WERI-Rb-1 (cell line): ENCODE data around the gene CNTNAP2.
"Not testable (repeated sequence)": the region's sequence is repeated elsewhere in the genome, so short reads cannot be mapped to it uniquely, and the experiment has no call there.

Source experiments
- DNase-seq: peaks from one replicate; pipeline ENCODE4 v3.0.0-alpha.2; 2020
- H3K27ac ChIP-seq: fragments of 250-450 bp; sonication (Bioruptor Pico); 2 replicates; pipeline ENCODE4 v1.5.1; 2020; ENCODE audit warnings: mild to moderate bottlenecking, moderate library complexity
- H3K27me3 ChIP-seq: fragments of 250-450 bp; sonication (Bioruptor Pico); 2 replicates; pipeline ENCODE4 v1.5.1; 2021; ENCODE audit warnings: mild to moderate bottlenecking, low read depth, moderate library complexity; ENCODE audit not compliant: insufficient read depth, severe bottlenecking
- H3K36me3 ChIP-seq: fragments of 250-450 bp; sonication (Bioruptor Pico); 2 replicates; pipeline ENCODE4 v1.5.1; 2020; ENCODE audit warnings: mild to moderate bottlenecking, moderate library complexity
- H3K4me3 ChIP-seq: 2 replicates; pipeline ENCODE4 v1.5.1; 2011; ENCODE audit warnings: low read depth, mild to moderate bottlenecking, control low read depth, low read length
- H3K9me3 ChIP-seq: fragments of 250-450 bp; sonication (Bioruptor Pico); 2 replicates; pipeline ENCODE4 v1.5.1; 2021; ENCODE audit warnings: mild to moderate bottlenecking, moderate library complexity; ENCODE audit not compliant: severe bottlenecking
- CTCF ChIP-seq: IDR thresholded peaks from 2 replicates; pipeline ENCODE4 v1.5.1; 2011; ENCODE audit warnings: low read depth, mild to moderate bottlenecking, control low read depth, inconsistent platforms, low read length

Gene CNTNAP2

GRCh38 chr7:148458263-148458662, 2341.7 kb downstream of the CNTNAP2 start:
- Histone ChIP-seq H3K27me3 (no peaks in the 10 kb centered on the region), H3K27ac (no peak overlapping the region), H3K4me3 (no peak overlapping the region), H3K9me3 (peaks cover 3% of the 10 kb centered on the region), H3K36me3 (no peaks in the 10 kb centered on the region)
- TF ChIP-seq CTCF, result peak; percentile 35; the same call in 1 of the 2 replicates
- no peak for DNase-seq

- no peak for TF ChIP-seq CTCF
- H3K36me3 ChIP-seq, result no peaks in the 10 kb centered on the region
- H3K27ac ChIP-seq, result no peak overlapping the region
- H3K9me3 ChIP-seq, result peaks cover 3% of the 10 kb centered on the region
- DNase-seq, result no peak
- no peak overlapping the region for H3K4me3 ChIP-seq
- no peaks in the 10 kb centered on the region for H3K27me3 ChIP-seq
Measured at GRCh38 chr7:148461392-148462179, 2345.0 kb downstream of the CNTNAP2 start.

GRCh38 chr7:148462774-148463173, 2346.2 kb downstream of the CNTNAP2 start:
- H3K36me3 ChIP-seq, H3K4me3 ChIP-seq, DNase-seq, H3K27ac ChIP-seq, H3K27me3 ChIP-seq, H3K9me3 ChIP-seq: not testable (repeated sequence)

GRCh38 chr7:148463210-148463609, 2346.6 kb downstream of the CNTNAP2 start:
- no peaks in the 10 kb centered on the region for H3K36me3 ChIP-seq
- no peak overlapping the region for H3K27ac ChIP-seq
- no peak for DNase-seq
- no peak overlapping the region for H3K4me3 ChIP-seq
- H3K9me3 ChIP-seq, result peaks cover 3% of the 10 kb centered on the region
- no peaks in the 10 kb centered on the region for H3K27me3 ChIP-seq
- TF ChIP-seq CTCF, result no peak

GRCh38 chr7:148464947-148465346, 2348.3 kb downstream of the CNTNAP2 start:
- Histone ChIP-seq H3K4me3 (no peak overlapping the region), H3K27ac (no peak overlapping the region), H3K36me3 (no peaks in the 10 kb centered on the region), H3K27me3 (no peaks in the 10 kb centered on the region), H3K9me3 (peaks cover 3% of the 10 kb centered on the region)
- no peak for DNase-seq
- TF ChIP-seq CTCF, result no peak

- not testable (repeated sequence) for H3K27ac ChIP-seq, H3K27me3 ChIP-seq, H3K36me3 ChIP-seq, H3K4me3 ChIP-seq, DNase-seq, H3K9me3 ChIP-seq
Measured at GRCh38 chr7:148465441-148465840, 2348.8 kb downstream of the CNTNAP2 start.

GRCh38 chr7:148466120-148466519, 2349.5 kb downstream of the CNTNAP2 start:
- Histone ChIP-seq H3K36me3 (no peaks in the 10 kb centered on the region), H3K9me3 (peaks cover 3% of the 10 kb centered on the region), H3K27ac (no peak overlapping the region), H3K27me3 (no peaks in the 10 kb centered on the region), H3K4me3 (no peak overlapping the region)
- DNase-seq, result no peak
- TF ChIP-seq CTCF, result no peak
